Hepatocyte (in vitro differentiated cells): Measurements from ENCODE around the gene ARL13B. TPM values are rescaled to one million over a fixed set of nuclear protein-coding genes. Genes with fewer than 3 reads are reported as not detected.

ENCODE experiments used
- DNase-seq: peaks from one replicate; pipeline ENCODE4 v3.0.0-alpha.2; 2016; ENCODE audit warnings: low spot score
- H2AFZ ChIP-seq: fragments of 200-600 bp; sonication (generic); 2 replicates; pipeline ENCODE4 v1.6.0; 2016; ENCODE audit warnings: antibody characterized with exemption, mild to moderate bottlenecking
- H3K27ac ChIP-seq: fragments of 200-600 bp; sonication (generic); 2 replicates; pipeline ENCODE4 v1.5.1; 2016; ENCODE audit warnings: mild to moderate bottlenecking
- H3K27me3 ChIP-seq: fragments of 200-600 bp; sonication (generic); 2 replicates; pipeline ENCODE4 v1.6.1; 2016
- H3K36me3 ChIP-seq: fragments of 200-600 bp; sonication (generic); replicated peaks from 2 replicates; pipeline ENCODE4 v1.5.1; 2016; ENCODE audit warnings: low read depth; ENCODE audit not compliant: insufficient read depth
- H3K4me1 ChIP-seq: fragments of 200-600 bp; sonication (generic); 2 replicates; pipeline ENCODE4 v1.5.1; 2016; ENCODE audit warnings: mild to moderate bottlenecking, moderate library complexity; ENCODE audit not compliant: insufficient read depth
- H3K4me2 ChIP-seq: fragments of 200-600 bp; sonication (generic); 2 replicates; pipeline ENCODE4 v1.6.0; 2016
- H3K4me3 ChIP-seq: fragments of 200-600 bp; sonication (generic); 2 replicates; pipeline ENCODE4 v1.5.1; 2016; ENCODE audit warnings: mild to moderate bottlenecking
- H3K79me2 ChIP-seq: fragments of 200-600 bp; sonication (generic); 2 replicates; pipeline ENCODE4 v1.6.0; 2017; ENCODE audit warnings: mild to moderate bottlenecking
- H3K9me2 ChIP-seq: fragments of 200-600 bp; sonication (generic); replicated peaks from 2 replicates; pipeline ENCODE4 v1.6.0; 2017; ENCODE audit warnings: mild to moderate bottlenecking; ENCODE audit not compliant: insufficient read depth
- H3K9me3 ChIP-seq: fragments of 200-600 bp; sonication (generic); 2 replicates; pipeline ENCODE4 v1.5.1; 2016; ENCODE audit warnings: low read depth, mild to moderate bottlenecking
- H4K20me1 ChIP-seq: fragments of 200-600 bp; sonication (generic); 2 replicates; pipeline ENCODE4 v1.6.0; 2016; ENCODE audit warnings: mild to moderate bottlenecking; ENCODE audit not compliant: insufficient read depth, poor library complexity, severe bottlenecking
- CTCF ChIP-seq: fragments of 200-600 bp; sonication (generic); IDR thresholded peaks from 2 replicates; pipeline ENCODE4 v1.5.1; 2016; ENCODE audit warnings: antibody characterized with exemption, mild to moderate bottlenecking; ENCODE audit not compliant: poor library complexity
- EZH2 ChIP-seq: fragments of 200-600 bp; sonication (generic); IDR thresholded peaks from 2 replicates; pipeline ENCODE4 v1.6.1; 2016; ENCODE audit warnings: antibody characterized with exemption, mild to moderate bottlenecking, borderline replicate concordance
- EZH2phosphoT487 ChIP-seq: fragments of 200-600 bp; sonication (generic); IDR thresholded peaks from one replicate; pipeline ENCODE4 v1.6.1; 2018; ENCODE audit warnings: antibody characterized with exemption, mild to moderate bottlenecking, low read depth, moderate library complexity; ENCODE audit not compliant: unreplicated experiment, severe bottlenecking
- WGBS: methylation state at CpG from one replicate; pipeline ENCODE4 v1.1.6; 2016; ENCODE audit warnings: low lambda C conversion rate; ENCODE audit errors: missing lambda C conversion rate; 5-methylcytosine and 5-hydroxymethylcytosine counted together
- polyA plus RNA-seq: library from polyadenylated mRNA; unstranded; fragments of >200 nt; fragmentation: Nextera tagmentation; extraction: Ambion mirVana; gene quantifications from 2 replicates; pipeline ENCODE4 v1.2.1, GENCODE V29; 2016
- total RNA-seq: library from RNA; depleted of rRNA; stranded (reverse); fragments of >200 nt; gene quantifications from 2 replicates; pipeline ENCODE4 v1.2.3, GENCODE V29; 2014

Gene ARL13B
- total and polyA plus RNA-seq, 2 experiments from 2014 or later, result 6.2 to 10.4 TPM

GRCh38 chr3:93991631-93992030 lies 11.7 kb downstream of the ARL13B start:
- no peaks in the 10 kb centered on the region for H3K9me3 ChIP-seq
- WGBS, result 77% methylated on average over 2 of the region's 2 CpGs
- no peaks in the 10 kb centered on the region for H3K9me2 ChIP-seq
- H3K36me3 ChIP-seq, result no peaks in the 10 kb centered on the region
- H2AFZ ChIP-seq, result no peak overlapping the region
- DNase-seq, result no peak
- H4K20me1 ChIP-seq, result no peaks in the 10 kb centered on the region
- H3K27ac ChIP-seq, result no peak overlapping the region
- H3K79me2 ChIP-seq, result peaks cover 14% of the 10 kb centered on the region
- H3K4me1 ChIP-seq, result no peaks in the 10 kb centered on the region
- H3K4me3 ChIP-seq, result no peak overlapping the region
- no peak for TF ChIP-seq EZH2phosphoT487
- no peak for TF ChIP-seq EZH2
- TF ChIP-seq CTCF, result no peak
- no peak overlapping the region for H3K4me2 ChIP-seq
- no peaks in the 10 kb centered on the region for H3K27me3 ChIP-seq

GRCh38 chr3:93992207-93992606 lies 12.3 kb downstream of the ARL13B start:
- no peak for DNase-seq
- H2AFZ ChIP-seq, result no peak overlapping the region
- no peaks in the 10 kb centered on the region for H3K4me1 ChIP-seq
- H3K9me3 ChIP-seq, result no peaks in the 10 kb centered on the region
- no peak for TF ChIP-seq CTCF
- TF ChIP-seq EZH2phosphoT487, result no peak
- TF ChIP-seq EZH2, result no peak
- H4K20me1 ChIP-seq, result no peaks in the 10 kb centered on the region
- H3K4me3 ChIP-seq, result no peak overlapping the region
- H3K27ac ChIP-seq, result no peak overlapping the region
- 72% methylated on average over 3 of the region's 3 CpGs for WGBS
- H3K4me2 ChIP-seq, result no peak overlapping the region
- H3K9me2 ChIP-seq, result no peaks in the 10 kb centered on the region
- H3K79me2 ChIP-seq, result peaks cover 10% of the 10 kb centered on the region
- H3K36me3 ChIP-seq, result no peaks in the 10 kb centered on the region
- H3K27me3 ChIP-seq, result no peaks in the 10 kb centered on the region

- H3K9me2 ChIP-seq, result no peaks in the 10 kb centered on the region
- H3K4me2 ChIP-seq, result no peak overlapping the region
- no peaks in the 10 kb centered on the region for H3K36me3 ChIP-seq
- H3K79me2 ChIP-seq, result peaks cover 10% of the 10 kb centered on the region
- H2AFZ ChIP-seq, result no peak overlapping the region
- TF ChIP-seq EZH2 (no peak), CTCF (no peak), EZH2phosphoT487 (no peak)
- H4K20me1 ChIP-seq, result no peaks in the 10 kb centered on the region
- H3K4me1 ChIP-seq, result no peaks in the 10 kb centered on the region
- no peak overlapping the region for H3K27ac ChIP-seq
- H3K27me3 ChIP-seq, result no peaks in the 10 kb centered on the region
- H3K9me3 ChIP-seq, result no peaks in the 10 kb centered on the region
- WGBS, result 83% methylated on average over 3 of the region's 3 CpGs
- DNase-seq, result no peak
- no peak overlapping the region for H3K4me3 ChIP-seq
Measured at GRCh38 chr3:93994056-93994455, 14.1 kb downstream of the ARL13B start.

- H2AFZ ChIP-seq, result no peak overlapping the region
- H3K9me3 ChIP-seq, result no peaks in the 10 kb centered on the region
- H3K27ac ChIP-seq, result no peak overlapping the region
- no peak overlapping the region for H3K4me2 ChIP-seq
- no peaks in the 10 kb centered on the region for H3K9me2 ChIP-seq
- no peaks in the 10 kb centered on the region for H3K27me3 ChIP-seq
- 90% methylated on average over 1 of the region's 1 CpG for WGBS
- H3K79me2 ChIP-seq, result no peaks in the 10 kb centered on the region
- no peak for DNase-seq
- H3K36me3 ChIP-seq, result no peaks in the 10 kb centered on the region
- H3K4me3 ChIP-seq, result no peak overlapping the region
- H4K20me1 ChIP-seq, result no peaks in the 10 kb centered on the region
- H3K4me1 ChIP-seq, result no peaks in the 10 kb centered on the region
- TF ChIP-seq CTCF, result no peak
- TF ChIP-seq EZH2, result no peak
- TF ChIP-seq EZH2phosphoT487, result no peak
Measured at GRCh38 chr3:94001191-94001590, 21.2 kb downstream of the ARL13B start.
